IMR-90 (cell line): ENCODE measurements around the gene ADAMTSL2. TPM values are rescaled to one million over a fixed set of nuclear protein-coding genes. Genes with fewer than 3 reads are reported as not detected.

Experiments
- ATAC-seq: fragments of 200-7000 bp; cut with Tn5 transposase; 2 replicates; pipeline ENCODE4 v1.9.1; 2020; ENCODE audit warnings: low read depth, mild to moderate bottlenecking, moderate library complexity
- BruUV-seq: library from RNA; stranded (reverse); fragments of 400-500 nt; replicated peaks from 2 replicates; lab custom pipeline; 2021; lab: Mats Ljungman, UMichigan
- CTCF ChIA-PET: fragments of 300-600 bp; formaldehyde crosslinking; extraction: SDS; loops from one replicate; lab custom pipeline; 2021; ENCODE audit warnings: antibody characterized with exemption; lab: Yijun Ruan, JAX
- POLR2A ChIA-PET: fragments of 300-600 bp; sonication (Branson Sonifier 250); formaldehyde crosslinking; loops from one replicate; lab custom pipeline; 2022; ENCODE audit warnings: antibody characterized with exemption; ENCODE audit not compliant: unreplicated experiment; lab: Charles Lee
- DNase-seq: peaks from one replicate; pipeline ENCODE4 v3.0.0; 2013
- H2AFZ ChIP-seq: replicated peaks from 2 replicates; pipeline ENCODE3; 2013; ENCODE audit warnings: low read length, mild to moderate bottlenecking; ENCODE audit not compliant: poor library complexity
- H2AK5ac ChIP-seq: 2 replicates; pipeline ENCODE4 v1.6.1; 2013; ENCODE audit warnings: low read depth, low read length, inconsistent platforms
- H2AK9ac ChIP-seq: replicated peaks from 2 replicates; pipeline ENCODE3; 2013; ENCODE audit warnings: mild to moderate bottlenecking, low read depth, low read length, moderate library complexity; ENCODE audit not compliant: poor library complexity
- H2BK120ac ChIP-seq: 2 replicates; pipeline ENCODE4 v1.6.1; 2013; ENCODE audit warnings: low read depth, low read length, inconsistent platforms
- H2BK15ac ChIP-seq: 3 replicates; pipeline ENCODE4 v1.6.1; 2013; ENCODE audit warnings: low read depth, low read length, inconsistent platforms
- H2BK20ac ChIP-seq: 2 replicates; pipeline ENCODE4 v1.6.1; 2013; ENCODE audit warnings: low read depth, mild to moderate bottlenecking, inconsistent platforms, low read length, moderate library complexity
- H2BK5ac ChIP-seq: 2 replicates; pipeline ENCODE4 v1.6.1; 2013; ENCODE audit warnings: mild to moderate bottlenecking, low read depth, low read length, inconsistent platforms; ENCODE audit not compliant: poor library complexity, severe bottlenecking
- H3K14ac ChIP-seq: replicated peaks from 2 replicates; pipeline ENCODE4 v1.6.1; 2013; ENCODE audit warnings: low read depth, low read length, inconsistent platforms
- H3K18ac ChIP-seq: 2 replicates; pipeline ENCODE4 v1.6.1; 2013; ENCODE audit warnings: low read depth, low read length, control low read depth
- H3K23ac ChIP-seq: 2 replicates; pipeline ENCODE4 v1.6.1; 2013; ENCODE audit warnings: low read depth, low read length, inconsistent platforms
- H3K27ac ChIP-seq: 2 replicates; pipeline ENCODE4 v1.5.1; 2013; ENCODE audit warnings: mild to moderate bottlenecking, control low read depth, low read length; ENCODE audit not compliant: insufficient read depth
- H3K27me3 ChIP-seq: 2 replicates; pipeline ENCODE4 v1.6.1; 2013; ENCODE audit warnings: low read length; ENCODE audit not compliant: control insufficient read depth, insufficient read depth
- H3K36me3 ChIP-seq: 2 replicates; pipeline ENCODE4 v1.6.1; 2013; ENCODE audit warnings: low read length, mixed read lengths; ENCODE audit not compliant: control insufficient read depth, insufficient read depth
- H3K4ac ChIP-seq: 2 replicates; pipeline ENCODE4 v1.6.1; 2013; ENCODE audit warnings: low read depth, low read length, inconsistent platforms
- H3K4me1 ChIP-seq: 2 replicates; pipeline ENCODE4 v1.6.1; 2013; ENCODE audit warnings: low read length, mixed read lengths; ENCODE audit not compliant: control insufficient read depth, insufficient read depth
- H3K4me2 ChIP-seq: 2 replicates; pipeline ENCODE4 v1.6.1; 2013; ENCODE audit warnings: low read depth, mild to moderate bottlenecking, control low read depth, low read length, moderate library complexity
- H3K4me3 ChIP-seq: 2 replicates; pipeline ENCODE4 v1.5.1; 2013; ENCODE audit warnings: low read depth, mild to moderate bottlenecking, control low read depth, low read length, moderate library complexity; ENCODE audit not compliant: insufficient read depth
- H3K56ac ChIP-seq: 2 replicates; pipeline ENCODE4 v1.6.1; 2013; ENCODE audit warnings: low read length, inconsistent platforms; ENCODE audit not compliant: insufficient read depth; ENCODE audit errors: extremely low read depth
- H3K79me1 ChIP-seq, 2 experiments: 2 replicates each; pipeline ENCODE4 v1.6.1; 2013; ENCODE audit warnings: low read length in 2 of 2, inconsistent platforms in 1 of 2, low read depth in 1 of 2
- H3K9ac ChIP-seq: 2 replicates; pipeline ENCODE4 v1.6.1; 2013; ENCODE audit warnings: low read depth, low read length, control low read depth
- H3K9me1 ChIP-seq: 2 replicates; pipeline ENCODE4 v1.6.1; 2013; ENCODE audit warnings: low read length, inconsistent platforms; ENCODE audit not compliant: insufficient read depth
- H3K9me3 ChIP-seq: 2 replicates; pipeline ENCODE4 v1.6.1; 2013; ENCODE audit warnings: low read length; ENCODE audit not compliant: control insufficient read depth, insufficient read depth
- H4K20me1 ChIP-seq: 2 replicates; pipeline ENCODE4 v1.6.1; 2013; ENCODE audit warnings: low read length, inconsistent platforms; ENCODE audit not compliant: insufficient read depth
- H4K5ac ChIP-seq: 2 replicates; pipeline ENCODE4 v1.6.1; 2013; ENCODE audit warnings: mild to moderate bottlenecking, low read depth, low read length, control low read depth
- H4K8ac ChIP-seq, 2 experiments: 2 replicates each; pipeline ENCODE4 v1.6.1; 2013; ENCODE audit warnings: low read depth in 2 of 2, low read length in 2 of 2, control low read depth in 1 of 2, inconsistent platforms in 1 of 2
- H4K91ac ChIP-seq: 2 replicates; pipeline ENCODE4 v1.6.1; 2013; ENCODE audit warnings: low read depth, low read length, inconsistent platforms; ENCODE audit not compliant: insufficient read depth
- BHLHE40 ChIP-seq: fragments of 150-350 bp; IDR thresholded peaks from 2 replicates; pipeline ENCODE4 v1.6.1; 2016; ENCODE audit warnings: mild to moderate bottlenecking, low read depth, low read length
- CEBPB ChIP-seq: IDR thresholded peaks from 2 replicates; pipeline ENCODE4 v1.6.1; 2012; ENCODE audit warnings: low read depth, low read length, improper control_type of control experiment
- CHD1 ChIP-seq: IDR thresholded peaks from 2 replicates; pipeline ENCODE4 v1.6.1; 2012; ENCODE audit warnings: low read depth, low read length, improper control_type of control experiment
- CTCF ChIP-seq: conservative IDR thresholded peaks from 2 replicates; pipeline ENCODE4 v1.5.1; 2012; ENCODE audit warnings: mild to moderate bottlenecking, low read depth, low read length, improper control_type of control experiment
- FOS ChIP-seq: fragments of 150-350 bp; IDR thresholded peaks from 2 replicates; pipeline ENCODE4 v1.6.1; 2016; ENCODE audit warnings: low read depth, low read length
- MAFK ChIP-seq: IDR thresholded peaks from 2 replicates; pipeline ENCODE4 v1.6.1; 2012; ENCODE audit warnings: low read depth, low read length, improper control_type of control experiment
- MAZ ChIP-seq: IDR thresholded peaks from 2 replicates; pipeline ENCODE4 v1.6.1; 2012; ENCODE audit warnings: low read depth, mild to moderate bottlenecking, low read length, improper control_type of control experiment, moderate library complexity, borderline replicate concordance
- NFE2L2 ChIP-seq: fragments of 150-350 bp; IDR thresholded peaks from 2 replicates; pipeline ENCODE4 v1.6.1; 2016; ENCODE audit warnings: low read depth, mild to moderate bottlenecking, low read length
- POLR2A ChIP-seq: IDR thresholded peaks from 2 replicates; pipeline ENCODE4 v1.6.1; 2012; ENCODE audit warnings: mild to moderate bottlenecking, low read depth, low read length
- RFX5 ChIP-seq: IDR thresholded peaks from 2 replicates; pipeline ENCODE4 v1.8.0; 2012; ENCODE audit warnings: low read depth, mild to moderate bottlenecking, low read length, moderate library complexity
- SMC3 ChIP-seq: fragments of 150-350 bp; IDR thresholded peaks from 2 replicates; pipeline ENCODE4 v1.6.1; 2016; ENCODE audit warnings: low read depth, mild to moderate bottlenecking, antibody characterized with exemption, low read length, moderate library complexity
- WGBS, 2 experiments: methylation state at CpG; one replicate each; pipeline versions ENCODE4 v1.1.5 to v1.1.7; 2013; ENCODE audit warnings: missing lambda C conversion rate in 2 of 2; ENCODE audit not compliant: insufficient read length in 1 of 2; ENCODE audit errors: extremely low coverage in 2 of 2; 5-methylcytosine and 5-hydroxymethylcytosine counted together
- dilution Hi-C: fragments of 300-500 bp; cut with HindIII; formaldehyde crosslinking; loops from one replicate; pipeline ENCODE4 v1.14.3; 2018; ENCODE audit warnings: low sequenced_read_pairs; ENCODE audit not compliant: unreplicated experiment
- in situ Hi-C: fragments of 300-500 bp; cut with MboI; formaldehyde crosslinking; loops from 3 replicates; pipeline ENCODE4 v1.14.3; 2019; ENCODE audit warnings: low sequenced_read_pairs, inconsistent platforms, mixed read lengths
- intact Hi-C: fragments of 100-400 bp; cut with micrococcal nuclease; formaldehyde crosslinking; loops from 2 replicates; pipeline ENCODE4 v1.10.0; 2022
- polyA plus RNA-seq, 3 experiments: library from polyadenylated mRNA; depleted of rRNA; stranded (reverse); fragments of >200 nt; gene quantifications; 2 replicates each; pipeline ENCODE4 v1.2.3, GENCODE V29; 2012; ENCODE audit warnings: low replicate concordance in 1 of 3
- total RNA-seq: library from RNA; depleted of rRNA; stranded (reverse); fragments of >200 nt; gene quantifications from 2 replicates; pipeline ENCODE4 v1.2.3, GENCODE V29; 2012
- TF ChIP-seq, protein P1 (sequence below): fragments of 150-350 bp; IDR thresholded peaks from 2 replicates; pipeline ENCODE4 v1.6.1; 2017; ENCODE audit warnings: mild to moderate bottlenecking, antibody characterized with exemption, low read length, low read depth

Gene ADAMTSL2
- total and polyA plus RNA-seq, 2 of the 4 experiments (the other 2 are of a cell fraction) = not detected

GRCh38 chr9:133490865-133491655 lies 43.4 kb upstream of the ADAMTSL2 start:
- Histone ChIP-seq H3K27me3 (peaks cover 32% of the 10 kb centered on the region; the same call in 1 of the 2 replicates), H4K20me1 (0 out of 2 replicates have a peak, but pooled peaks cover 5% of the 10 kb centered on the region), H3K27ac (no peak overlapping the region), H3K18ac (no peak overlapping the region), H3K4me1 (peaks cover 4% of the 10 kb centered on the region; the same call in 1 of the 2 replicates), H2AK5ac (no peak overlapping the region), H3K4ac (no peak overlapping the region), H2BK20ac (no peak overlapping the region), H3K9ac (no peak overlapping the region), H3K23ac (no peak overlapping the region), H4K8ac (no peak overlapping the region), H3K4me2 (no peak overlapping the region), H3K79me1 (no peaks in the 10 kb centered on the region), H3K9me3 (no peaks in the 10 kb centered on the region), H3K56ac (no peak overlapping the region), H3K14ac (no peak overlapping the region), H2AFZ (no peak overlapping the region), H2BK15ac (no peak overlapping the region), H2BK5ac (no peak overlapping the region), H4K91ac (no peak overlapping the region), H3K4me3 (no peak overlapping the region), H2BK120ac (no peak overlapping the region), H3K9me1 (peaks cover 5% of the 10 kb centered on the region; the same call in 1 of the 2 replicates), H3K36me3 (no peaks in the 10 kb centered on the region), H4K5ac (no peak overlapping the region), H2AK9ac (no peak overlapping the region)
- TF ChIP-seq FOS (no peak), MAFK (no peak), CHD1 (no peak), MAZ (no peak), CTCF (no peak), NFE2L2 (no peak), POLR2A (no peak), SMC3 (no peak), RFX5 (no peak), BHLHE40 (no peak), CEBPB (no peak)
- TF ChIP-seq, protein P1, sequence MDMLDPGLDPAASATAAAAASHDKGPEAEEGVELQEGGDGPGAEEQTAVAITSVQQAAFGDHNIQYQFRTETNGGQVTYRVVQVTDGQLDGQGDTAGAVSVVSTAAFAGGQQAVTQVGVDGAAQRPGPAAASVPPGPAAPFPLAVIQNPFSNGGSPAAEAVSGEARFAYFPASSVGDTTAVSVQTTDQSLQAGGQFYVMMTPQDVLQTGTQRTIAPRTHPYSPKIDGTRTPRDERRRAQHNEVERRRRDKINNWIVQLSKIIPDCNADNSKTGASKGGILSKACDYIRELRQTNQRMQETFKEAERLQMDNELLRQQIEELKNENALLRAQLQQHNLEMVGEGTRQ = no peak
- DNase-seq (no peak), ATAC-seq (no peak)
- 92% methylated on average over 3 of the region's 12 CpGs; no CpG with 5 or more reads in 1 of the 2 experiments for WGBS, 2 experiments
- POLR2A ChIA-PET = no interaction called here
- in situ Hi-C loops (loop anchor here (25.0 kb wide), 1 partner anchor 454 kb away; the partner anchor contains the start of gene GTF3C5), dilution Hi-C loops (no loop called here), intact Hi-C loops (no loop called here)
- CTCF ChIA-PET = no interaction called here
- no TSS peak for BruUV-seq
